HepG2 (cell line): Measurements from ENCODE around the gene RILP. TPM values are rescaled to one million over a fixed set of nuclear protein-coding genes. Genes with fewer than 3 reads are reported as not detected.

Experiments
- AGO1 ChIP-seq: fragments of 200-400 bp; formaldehyde crosslinking; IDR thresholded peaks from 2 replicates; pipeline ENCODE4 v1.6.1; 2017; ENCODE audit warnings: mild to moderate bottlenecking, low read depth, low read length, moderate library complexity; ENCODE audit not compliant: poor library complexity, severe bottlenecking
- HDAC2 ChIP-seq: sonication (generic); formaldehyde crosslinking; IDR thresholded peaks from 2 replicates; pipeline ENCODE4 v1.4.0; 2020; ENCODE audit warnings: missing genetic modification reagents
- HNF4G ChIP-seq, 2 experiments: sonication (generic) in 1 of 2; formaldehyde crosslinking in 1 of 2; IDR thresholded peaks; 2 replicates each; pipeline versions ENCODE4 v1.4.0 to v1.6.1; 2011 to 2020; ENCODE audit warnings: borderline replicate concordance in 2 of 2, low read depth in 2 of 2, mild to moderate bottlenecking in 2 of 2, low read length in 1 of 2, missing genetic modification reagents in 1 of 2, moderate library complexity in 1 of 2
- IRX3 ChIP-seq: sonication (generic); formaldehyde crosslinking; IDR thresholded peaks from 2 replicates; pipeline ENCODE4 v1.8.1; 2023; ENCODE audit warnings: mild to moderate bottlenecking, low read depth, missing genetic modification reagents, borderline replicate concordance
- MAX ChIP-seq: IDR thresholded peaks from 2 replicates; pipeline ENCODE4 v1.6.1; 2012; ENCODE audit warnings: inconsistent platforms
- MBD4 ChIP-seq: IDR thresholded peaks from 2 replicates; pipeline ENCODE4 v1.6.1; 2012; ENCODE audit warnings: low read length, inconsistent platforms, borderline replicate concordance
- MLLT10 ChIP-seq: sonication (generic); formaldehyde crosslinking; IDR thresholded peaks from 2 replicates; pipeline ENCODE4 v1.4.0; 2020; ENCODE audit warnings: missing genetic modification reagents
- MNT ChIP-seq: fragments of 450-650 bp; IDR thresholded peaks from 2 replicates; pipeline ENCODE4 v1.6.1; 2016
- MXI1 ChIP-seq: IDR thresholded peaks from 3 replicates; pipeline ENCODE4 v1.6.1; 2012; ENCODE audit warnings: low read depth, low read length, inconsistent platforms, borderline replicate concordance
- SALL2 ChIP-seq: sonication (generic); formaldehyde crosslinking; IDR thresholded peaks from 2 replicates; pipeline ENCODE4 v1.8.1; 2023; ENCODE audit warnings: mild to moderate bottlenecking, missing genetic modification reagents, inconsistent platforms
- STAT6 ChIP-seq: sonication (generic); formaldehyde crosslinking; IDR thresholded peaks from 2 replicates; pipeline ENCODE4 v1.4.0; 2020; ENCODE audit warnings: missing genetic modification reagents, mild to moderate bottlenecking, borderline replicate concordance
- TCF12 ChIP-seq, 2 experiments: fragments of 450-650 bp in 1 of 2; sonication (generic) in 1 of 2; formaldehyde crosslinking in 1 of 2; IDR thresholded peaks; 2 replicates each; pipeline versions ENCODE4 v1.6.1 to v1.8.0; 2017 to 2022; ENCODE audit warnings: antibody characterized with exemption in 1 of 2, mild to moderate bottlenecking in 1 of 2, missing genetic modification reagents in 1 of 2, moderate library complexity in 1 of 2
- TSC22D2 ChIP-seq: sonication (generic); formaldehyde crosslinking; IDR thresholded peaks from 2 replicates; pipeline ENCODE4 v1.5.1; 2020; ENCODE audit warnings: missing genetic modification reagents, mild to moderate bottlenecking, borderline replicate concordance
- YEATS4 ChIP-seq: sonication (generic); formaldehyde crosslinking; IDR thresholded peaks from 2 replicates; pipeline ENCODE4 v1.4.0; 2020; ENCODE audit warnings: missing genetic modification reagents, borderline replicate concordance
- ZIK1 ChIP-seq: sonication (generic); formaldehyde crosslinking; IDR thresholded peaks from 2 replicates; pipeline ENCODE4 v1.5.0; 2020; ENCODE audit warnings: mild to moderate bottlenecking, low read depth, missing genetic modification reagents, borderline replicate concordance
- ZNF274 ChIP-seq: sonication (generic); formaldehyde crosslinking; IDR thresholded peaks from 2 replicates; pipeline ENCODE4 v1.5.1; 2020; ENCODE audit warnings: mild to moderate bottlenecking, missing genetic modification reagents
- ZNF446 ChIP-seq: sonication (generic); formaldehyde crosslinking; IDR thresholded peaks from 2 replicates; pipeline ENCODE4 v1.5.0; 2020; ENCODE audit warnings: mild to moderate bottlenecking, missing genetic modification reagents
- ZNF501 ChIP-seq: sonication (generic); formaldehyde crosslinking; IDR thresholded peaks from 2 replicates; pipeline ENCODE4 v1.5.1; 2020; ENCODE audit warnings: mild to moderate bottlenecking, moderate library complexity, missing genetic modification reagents
- ZNF558 ChIP-seq: sonication (generic); formaldehyde crosslinking; IDR thresholded peaks from 2 replicates; pipeline ENCODE4 v1.9.0; 2022; ENCODE audit warnings: mild to moderate bottlenecking, missing genetic modification reagents, borderline replicate concordance
- ZNF644 ChIP-seq: IDR thresholded peaks from 2 replicates; pipeline ENCODE4 v1.6.1; 2016; ENCODE audit warnings: low read depth
- polyA plus RNA-seq, 8 experiments: library from polyadenylated mRNA; depleted of rRNA in 3 of 8; stranded (reverse) in 7 of 8; unstranded in 1 of 8; fragments of >200 nt; fragmentation: Illumina TruSeq in 4 of 8; extraction: Trizol in 4 of 8; gene quantifications; 2 replicates each; pipeline versions ENCODE4 v1.2.1 to v1.2.3, GENCODE V29; 2011 to 2016; ENCODE audit warnings: low read depth in 4 of 8, missing spikeins in 1 of 8, mixed read lengths in 1 of 8; ENCODE audit not compliant: insufficient read depth in 1 of 8
- total RNA-seq, 5 experiments: library from RNA; depleted of rRNA; stranded (reverse); fragments of >200 nt; fragmentation: Illumina TruSeq; extraction: Trizol; gene quantifications; 2 replicates each; pipeline ENCODE4 v1.2.3, GENCODE V29; 2016; ENCODE audit warnings: low read depth in 1 of 5
- TF ChIP-seq, protein P1 (sequence below): sonication (generic); formaldehyde crosslinking; IDR thresholded peaks from 2 replicates; pipeline ENCODE4 v1.5.0; 2020; ENCODE audit warnings: mild to moderate bottlenecking, missing genetic modification reagents

RILP gene
- total and polyA plus RNA-seq, 2 of the 13 experiments (the other 11 are each of a cell fraction or from before 2014, with no cell fraction given), result 6.6 to 8.1 TPM

DNA sequence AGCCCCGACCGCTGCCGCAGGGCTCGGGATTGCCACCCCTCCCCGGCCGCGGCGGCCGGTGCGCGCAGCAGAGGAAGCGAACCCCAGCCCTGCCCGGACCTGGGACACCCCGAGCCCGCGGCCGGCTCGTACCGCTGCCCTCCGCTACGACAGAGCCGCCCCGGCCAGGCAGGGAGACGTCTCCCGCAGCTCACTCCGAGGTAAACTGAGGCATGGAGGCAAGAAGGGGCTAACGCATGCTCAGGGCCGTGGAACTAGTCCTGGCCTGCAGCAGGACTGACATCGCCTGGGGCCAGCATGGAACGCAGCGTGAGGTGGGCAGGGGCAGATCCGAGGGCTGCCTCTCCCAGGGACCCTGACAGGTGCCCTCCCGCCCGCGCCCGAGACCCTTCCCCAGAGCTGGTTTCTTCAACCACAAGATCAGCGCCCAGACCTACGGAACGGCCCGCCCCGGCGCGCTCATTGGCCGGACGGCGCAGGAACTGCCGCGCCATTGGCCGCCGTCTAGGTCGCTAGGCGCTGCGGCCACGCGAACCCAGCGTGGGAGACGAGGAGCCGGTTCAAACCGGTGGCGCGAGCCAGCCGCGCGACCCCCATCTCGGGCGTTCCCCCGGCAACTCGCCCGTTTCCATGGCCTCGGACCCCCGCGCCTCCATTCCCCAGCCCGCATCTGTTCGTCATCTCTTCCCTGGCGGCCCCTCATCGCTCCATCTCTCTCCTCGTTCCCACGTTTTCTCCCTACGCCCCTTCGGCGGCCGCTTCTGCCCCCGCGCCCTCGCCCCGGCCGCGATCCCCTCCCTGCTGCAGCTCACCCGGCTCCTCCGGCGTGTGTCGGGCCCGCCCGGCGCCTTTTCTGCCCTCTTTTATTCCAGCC is 21.4 kb downstream of the RILP start, which contains the start of gene SLC43A2 (continued):
- TF ChIP-seq MBD4 (no peak), TSC22D2 (CRISPR knock-in tag) (no peak), STAT6 (CRISPR knock-in tag) (no peak), TCF12 (IDR thresholded peaks at IDR 0.05) (no peak), TCF12 (CRISPR knock-in tag; IDR thresholded peaks at IDR 0.05) (no peak), ZNF644 (CRISPR knock-in tag) (no peak), HDAC2 (CRISPR knock-in tag) (no peak), ZNF558 (CRISPR knock-in tag) (peak; percentile 70; the same call in 1 of the 2 replicates), SALL2 (CRISPR knock-in tag) (no peak), AGO1 (no peak), MAX (peak; percentile 65; the same call in 1 of the 2 replicates), YEATS4 (CRISPR knock-in tag) (peak; percentile 40; the same call in 1 of the 2 replicates), IRX3 (no peak), MLLT10 (no peak), MXI1 (peak; percentile 45; the same call in 1 of the 3 replicates), ZNF446 (peak; percentile 24), ZNF274 (CRISPR knock-in tag) (peak; percentile 75), MNT (no peak), HNF4G (IDR thresholded peaks at IDR 0.05; ENCODE audit: borderline replicate concordance, low read depth, low read length) (no peak), HNF4G (CRISPR knock-in tag; IDR thresholded peaks at IDR 0.05; ENCODE audit: borderline replicate concordance, low read depth) (no peak), ZIK1 (CRISPR knock-in tag) (peak; percentile 92), ZNF501 (CRISPR knock-in tag) (peak; percentile 61; the same call in 1 of the 2 replicates)
- TF ChIP-seq, protein P1, sequence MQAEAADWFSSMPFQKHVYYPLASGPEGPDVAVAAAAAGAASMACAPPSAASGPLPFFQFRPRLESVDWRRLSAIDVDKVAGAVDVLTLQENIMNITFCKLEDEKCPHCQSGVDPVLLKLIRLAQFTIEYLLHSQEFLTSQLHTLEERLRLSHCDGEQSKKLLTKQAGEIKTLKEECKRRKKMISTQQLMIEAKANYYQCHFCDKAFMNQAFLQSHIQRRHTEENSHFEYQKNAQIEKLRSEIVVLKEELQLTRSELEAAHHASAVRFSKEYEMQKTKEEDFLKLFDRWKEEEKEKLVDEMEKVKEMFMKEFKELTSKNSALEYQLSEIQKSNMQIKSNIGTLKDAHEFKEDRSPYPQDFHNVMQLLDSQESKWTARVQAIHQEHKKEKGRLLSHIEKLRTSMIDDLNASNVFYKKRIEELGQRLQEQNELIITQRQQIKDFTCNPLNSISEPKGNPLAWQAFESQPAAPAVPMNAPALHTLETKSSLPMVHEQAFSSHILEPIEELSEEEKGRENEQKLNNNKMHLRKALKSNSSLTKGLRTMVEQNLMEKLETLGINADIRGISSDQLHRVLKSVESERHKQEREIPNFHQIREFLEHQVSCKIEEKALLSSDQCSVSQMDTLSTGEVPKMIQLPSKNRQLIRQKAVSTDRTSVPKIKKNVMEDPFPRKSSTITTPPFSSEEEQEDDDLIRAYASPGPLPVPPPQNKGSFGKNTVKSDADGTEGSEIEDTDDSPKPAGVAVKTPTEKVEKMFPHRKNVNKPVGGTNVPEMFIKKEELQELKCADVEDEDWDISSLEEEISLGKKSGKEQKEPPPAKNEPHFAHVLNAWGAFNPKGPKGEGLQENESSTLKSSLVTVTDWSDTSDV (CRISPR knock-in tag), result no peak; the same call in 1 of the 2 replicates
